Astrocyte (in vitro differentiated cells and primary cell): Measurements from ENCODE around the gene BAHCC1.

ENCODE experiments used
- CTCF ChIP-seq: IDR thresholded peaks from 2 replicates; pipeline ENCODE4 v1.5.1; 2011; ENCODE audit warnings: low read depth, mild to moderate bottlenecking, inconsistent platforms, low read length, moderate library complexity; ENCODE audit not compliant: insufficient read depth
- EZH2 ChIP-seq: IDR thresholded peaks from 2 replicates; pipeline ENCODE4 v1.6.1; 2012; ENCODE audit warnings: mild to moderate bottlenecking, low read length, inconsistent platforms; ENCODE audit not compliant: insufficient read depth

GRCh38 chr17:81474958-81475357 is 79.7 kb downstream of the BAHCC1 start:
- no peak for TF ChIP-seq CTCF
- no peak for TF ChIP-seq EZH2
